Caco-2 (cell line): ENCODE results near the gene STPG2. TPM values are rescaled to one million over a fixed set of nuclear protein-coding genes. Genes with fewer than 3 reads are reported as not detected.

Experiments
- BruUV-seq: library from RNA; stranded (reverse); fragments of 400-500 nt; replicated peaks from 2 replicates; lab custom pipeline; 2021; lab: Mats Ljungman, UMichigan
- CTCF ChIA-PET: fragments of 300-600 bp; sonication (Branson Sonifier 250); formaldehyde crosslinking; loops from one replicate; lab custom pipeline; 2022; ENCODE audit warnings: antibody characterized with exemption; lab: Charles Lee
- POLR2A ChIA-PET: fragments of 300-600 bp; sonication (Branson Sonifier 250); formaldehyde crosslinking; loops from one replicate; lab custom pipeline; 2022; ENCODE audit warnings: antibody characterized with exemption; lab: Charles Lee
- DNase-seq, 2 experiments: peaks; one replicate each; pipeline versions ENCODE4 v3.0.0 to v3.0.0-alpha.2; 2020 to 2022
- H3K27me3 ChIP-seq: replicated peaks from 2 replicates; pipeline ENCODE4 v1.6.0; 2011; ENCODE audit warnings: low read length; ENCODE audit not compliant: control insufficient read depth, insufficient read depth
- H3K36me3 ChIP-seq: 2 replicates; pipeline ENCODE4 v1.5.1; 2011; ENCODE audit warnings: low read length; ENCODE audit not compliant: control insufficient read depth, insufficient read depth
- H3K4me1 ChIP-seq: fragments of 250-450 bp; sonication (Bioruptor Pico); 2 replicates; pipeline ENCODE4 v1.5.1; 2020; ENCODE audit warnings: mild to moderate bottlenecking
- H3K4me3 ChIP-seq: 2 replicates; pipeline ENCODE4 v1.5.1; 2011; ENCODE audit warnings: low read depth, mild to moderate bottlenecking, control low read depth, low read length
- H3K9me3 ChIP-seq: fragments of 250-450 bp; sonication (Bioruptor Pico); 2 replicates; pipeline ENCODE4 v1.5.1; 2020; ENCODE audit warnings: mild to moderate bottlenecking, moderate library complexity
- H3K27ac Mint-ChIP-seq: one replicate; pipeline ENCODE4 v1.8.0; 2022; ENCODE audit warnings: mixed read lengths; ENCODE audit not compliant: unreplicated experiment
- H3K27me3 Mint-ChIP-seq: one replicate; pipeline ENCODE4 v1.8.0; 2022; ENCODE audit warnings: mixed read lengths; ENCODE audit not compliant: insufficient read depth, unreplicated experiment
- H3K36me3 Mint-ChIP-seq: one replicate; pipeline ENCODE4 v1.8.0; 2022; ENCODE audit warnings: mild to moderate bottlenecking, mixed read lengths; ENCODE audit not compliant: insufficient read depth, unreplicated experiment
- H3K4me1 Mint-ChIP-seq: one replicate; pipeline ENCODE4 v1.8.0; 2022; ENCODE audit warnings: low read depth, mixed read lengths; ENCODE audit not compliant: unreplicated experiment
- H3K4me3 Mint-ChIP-seq: one replicate; pipeline ENCODE4 v1.8.0; 2022; ENCODE audit warnings: mild to moderate bottlenecking, moderate library complexity, mixed read lengths; ENCODE audit not compliant: unreplicated experiment
- H3K9me3 Mint-ChIP-seq: one replicate; pipeline ENCODE4 v1.8.0; 2022; ENCODE audit warnings: mixed read lengths; ENCODE audit not compliant: unreplicated experiment
- CTCF ChIP-seq, 2 experiments: fragments of 200-600 bp in 1 of 2; IDR thresholded peaks; 1 replicate in 1 of 2; 2 replicates in 1 of 2; pipeline versions ENCODE4 v1.5.1 to v1.8.0; 2011 to 2022; ENCODE audit warnings: antibody characterized with exemption in 1 of 2, control low read depth in 1 of 2, inconsistent platforms in 1 of 2, low read depth in 1 of 2, low read length in 1 of 2, mild to moderate bottlenecking in 1 of 2, moderate library complexity in 1 of 2; ENCODE audit not compliant: insufficient read depth in 1 of 2, severe bottlenecking in 1 of 2, unreplicated experiment in 1 of 2
- intact Hi-C: fragments of 100-400 bp; cut with micrococcal nuclease; formaldehyde crosslinking; loops from one replicate; pipeline ENCODE4 v1.10.0; 2022; ENCODE audit not compliant: unreplicated experiment
- total RNA-seq: library from RNA; stranded (reverse); gene quantifications from 2 replicates; pipeline ENCODE4 v1.2.3, GENCODE V29; 2022

Gene STPG2
- total RNA-seq, 1 experiment from 2014 or later: not detected

- TF ChIP-seq CTCF (IDR thresholded peaks at IDR 0.05; ENCODE audit: insufficient read depth in 1 of 2, low read depth in 1 of 2, low read length in 1 of 2, severe bottlenecking in 1 of 2, unreplicated experiment in 1 of 2): no peak
- Mint-ChIP-seq H3K27ac (no peak overlapping the region), H3K4me3 (no peak overlapping the region), H3K9me3 (no peaks in the 10 kb centered on the region), H3K27me3 (peaks cover 9% of the 10 kb centered on the region), H3K36me3 (no peaks in the 10 kb centered on the region), H3K4me1 (no peaks in the 10 kb centered on the region)
- Histone ChIP-seq H3K9me3 (no peaks in the 10 kb centered on the region), H3K36me3 (no peaks in the 10 kb centered on the region), H3K4me1 (no peaks in the 10 kb centered on the region), H3K4me3 (no peak overlapping the region), H3K27me3 (no peaks in the 10 kb centered on the region)
- no peak for DNase-seq
- BruUV-seq: no TSS peak
- intact Hi-C loops: no loop called here
- ChIA-PET CTCF (no interaction called here), POLR2A (no interaction called here)
These were observed 383.5 kb downstream of the STPG2 start for GRCh38 chr4:97759785-97760184.

GRCh38 chr4:97752599-97752998 lies 390.7 kb downstream of the STPG2 start:
- Mint-ChIP-seq H3K27me3 (peaks cover 5% of the 10 kb centered on the region), H3K27ac (no peak overlapping the region), H3K36me3 (no peaks in the 10 kb centered on the region), H3K4me1 (no peaks in the 10 kb centered on the region), H3K9me3 (no peaks in the 10 kb centered on the region), H3K4me3 (no peak overlapping the region)
- H3K36me3 ChIP-seq: no peaks in the 10 kb centered on the region
- H3K9me3 ChIP-seq: no peaks in the 10 kb centered on the region
- no peaks in the 10 kb centered on the region for H3K4me1 ChIP-seq
- intact Hi-C loops: no loop called here
- H3K4me3 ChIP-seq: no peak overlapping the region
- TF ChIP-seq CTCF (IDR thresholded peaks at IDR 0.05; ENCODE audit: insufficient read depth in 1 of 2, low read depth in 1 of 2, low read length in 1 of 2, severe bottlenecking in 1 of 2, unreplicated experiment in 1 of 2): no peak
- H3K27me3 ChIP-seq: no peaks in the 10 kb centered on the region
- no peak for DNase-seq
- ChIA-PET CTCF (no interaction called here), POLR2A (no interaction called here)
- no TSS peak for BruUV-seq

GRCh38 chr4:97747945-97748344 lies 395.3 kb downstream of the STPG2 start:
- H3K9me3 Mint-ChIP-seq: no peaks in the 10 kb centered on the region
- no peak overlapping the region for H3K27ac Mint-ChIP-seq
- H3K4me3 Mint-ChIP-seq: no peak overlapping the region
- H3K9me3 ChIP-seq: no peaks in the 10 kb centered on the region
- no peaks in the 10 kb centered on the region for H3K27me3 ChIP-seq
- no peaks in the 10 kb centered on the region for H3K4me1 ChIP-seq
- H3K27me3 Mint-ChIP-seq: peaks cover 4% of the 10 kb centered on the region
- H3K4me3 ChIP-seq: no peak overlapping the region
- POLR2A ChIA-PET: no interaction called here
- no peaks in the 10 kb centered on the region for H3K4me1 Mint-ChIP-seq
- H3K36me3 ChIP-seq: no peaks in the 10 kb centered on the region
- CTCF ChIA-PET: no interaction called here
- no peaks in the 10 kb centered on the region for H3K36me3 Mint-ChIP-seq
- intact Hi-C loops: no loop called here
- no TSS peak for BruUV-seq
- TF ChIP-seq CTCF (IDR thresholded peaks at IDR 0.05; ENCODE audit: insufficient read depth in 1 of 2, low read depth in 1 of 2, low read length in 1 of 2, severe bottlenecking in 1 of 2, unreplicated experiment in 1 of 2): no peak
- DNase-seq: no peak
